Hematopoietic multipotent progenitor cell treated with erythropoietin and hydrocortisone succinate and interleukin-3 and kit ligand, for 4 days (in vitro differentiated cells): ENCODE data around the gene SESN2.
A peak's percentile ranks its signal among the peaks of the same experiment; 100 is the strongest.
"Not testable (repeated sequence)": the region's sequence is repeated elsewhere in the genome, so short reads cannot be mapped to it uniquely, and the experiment has no call there.

Source experiments
- DNase-seq: peaks from one replicate; pipeline ENCODE4 v3.0.0-alpha.2; 2015

Gene SESN2

DNA sequence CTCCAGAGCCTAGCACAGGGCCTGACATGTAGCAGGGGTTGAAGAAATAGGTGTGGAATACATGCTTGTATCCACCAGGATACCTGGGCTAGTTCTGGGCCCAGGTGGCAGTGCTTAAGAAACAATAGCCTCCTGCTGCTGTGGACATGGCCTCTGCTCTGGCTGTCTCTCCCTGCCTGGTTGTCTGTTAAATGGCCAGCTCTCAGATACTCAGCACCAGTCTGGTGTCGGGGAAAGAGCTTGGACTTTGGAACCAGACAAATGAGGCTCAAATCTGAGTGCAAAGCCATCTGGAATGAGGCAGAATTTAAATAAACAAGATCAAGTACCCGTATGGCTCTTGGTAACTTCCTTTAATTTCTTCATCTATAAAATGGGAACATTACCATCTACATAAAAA is 31.5 kb downstream of the SESN2 start:
- no peak for DNase-seq

- no peak for DNase-seq
Observed at GRCh38 chr1:28291711-28292110, 32.4 kb downstream of the SESN2 start.

DNA sequence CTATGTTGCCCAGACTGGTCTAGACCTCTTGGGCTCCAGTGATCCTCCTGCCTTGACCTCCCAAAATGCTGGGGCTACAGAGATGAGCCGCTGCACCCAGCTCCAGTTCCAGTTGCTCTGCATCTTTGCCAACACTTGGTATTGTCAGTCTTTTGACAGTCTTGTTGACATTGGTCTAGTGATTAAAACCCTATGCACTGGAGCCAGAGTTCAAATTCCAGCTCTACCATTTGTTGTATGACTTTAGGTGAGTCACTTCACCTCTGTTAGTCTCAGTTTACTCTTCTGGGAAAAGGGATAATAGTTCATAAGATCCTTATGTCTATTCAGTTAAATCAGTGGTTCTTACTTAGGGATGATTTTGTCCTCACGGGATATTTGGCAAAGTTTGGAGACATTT is 36.6 kb downstream of the SESN2 start:
- no peak for DNase-seq

GRCh38 chr1:28296401-28297261 is 37.3 kb downstream of the SESN2 start:
- DNase-seq = no peak

DNA sequence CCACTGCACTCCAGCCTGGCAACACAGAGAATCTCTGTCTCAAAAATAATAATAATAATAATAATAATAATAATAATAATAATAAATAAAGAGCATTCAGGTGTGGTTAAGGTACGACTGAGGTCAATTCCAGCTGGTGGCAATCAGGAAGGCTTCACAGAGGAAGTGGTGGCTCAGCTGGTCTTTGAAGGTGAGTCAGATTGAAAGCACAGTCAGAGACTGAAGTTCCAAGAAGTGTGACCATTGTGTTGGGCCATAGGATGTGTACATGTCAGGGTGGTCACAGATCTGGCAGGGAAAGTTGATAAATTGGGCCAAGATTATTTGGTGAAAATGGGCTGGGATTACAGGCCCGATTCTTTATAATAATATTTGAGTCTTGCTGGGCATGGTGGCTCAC is 38.5 kb downstream of the SESN2 start:
- DNase-seq = no peak

GRCh38 chr1:28298438-28298837 is 39.1 kb downstream of the SESN2 start:
- no peak for DNase-seq

DNA sequence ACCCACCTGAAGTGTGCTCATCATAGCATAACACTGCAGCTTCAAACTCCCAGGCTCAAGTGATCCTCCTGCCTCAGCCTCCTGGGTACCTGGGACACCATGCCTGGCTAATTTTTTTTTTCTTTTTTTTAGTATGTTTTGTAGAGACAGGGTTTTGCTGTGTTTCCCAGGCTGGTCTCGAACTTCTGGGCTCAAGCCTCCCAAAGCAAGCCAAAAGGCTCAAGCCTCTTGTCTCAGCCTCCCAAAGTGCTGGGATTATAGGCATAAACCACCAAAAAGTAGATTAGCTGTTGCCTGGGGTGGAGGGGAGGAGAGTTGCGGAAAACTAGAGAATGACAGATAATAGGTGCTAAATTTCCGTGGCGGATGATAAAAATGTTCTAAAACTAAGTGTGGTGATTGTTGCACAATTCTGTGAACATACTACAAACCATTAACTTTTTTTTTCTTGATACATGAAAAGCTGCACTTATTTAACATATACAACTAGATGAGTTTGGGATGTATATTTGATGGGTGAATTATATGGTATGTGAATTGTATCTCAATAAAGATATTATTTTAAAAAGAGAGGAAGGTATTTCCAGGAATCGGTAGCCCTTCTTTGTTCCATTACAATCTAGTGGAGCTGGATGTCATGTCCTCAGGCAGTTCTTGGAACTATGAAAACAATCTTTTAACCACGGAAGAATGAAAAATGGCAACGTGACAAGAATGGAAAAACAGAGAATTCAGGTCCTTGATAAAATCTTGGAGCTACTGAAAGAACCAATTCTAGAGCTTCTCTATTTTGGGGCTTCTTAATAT is 42.3 kb downstream of the SESN2 start:
- DNase-seq = peak; percentile 25

GRCh38 chr1:28302247-28302646 is 42.9 kb downstream of the SESN2 start:
- DNase-seq = no peak

DNA sequence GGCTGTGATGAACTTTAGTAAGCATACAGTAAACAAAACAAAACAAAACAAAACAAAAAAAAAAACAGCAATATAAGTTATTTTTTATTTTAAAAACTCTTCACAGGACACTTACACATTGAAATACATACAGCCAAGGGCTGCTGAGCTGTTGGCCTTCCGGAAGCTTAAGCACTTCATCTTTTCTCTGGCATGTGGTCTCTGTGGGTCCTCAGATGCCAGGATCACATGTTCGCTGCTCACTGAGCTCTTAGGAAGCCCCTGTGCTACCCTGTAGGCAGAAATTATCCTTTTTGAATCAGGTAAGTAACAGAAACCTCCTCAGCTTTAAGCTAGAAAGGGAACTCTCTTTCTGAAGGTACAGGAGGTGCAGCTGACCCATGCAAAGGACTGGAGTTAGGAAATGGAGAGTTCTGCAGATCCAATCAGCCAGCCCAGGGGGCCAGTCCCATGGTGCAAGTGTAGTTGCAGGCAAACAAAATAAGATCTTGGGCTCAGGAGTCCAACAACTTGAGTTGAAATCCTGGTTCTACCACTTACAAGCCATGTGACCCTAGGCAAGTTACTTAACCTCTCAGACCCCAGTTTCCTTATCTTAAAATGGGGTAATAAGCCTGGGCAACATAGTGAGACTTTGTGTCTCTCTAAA is 47.1 kb downstream of the SESN2 start:
- DNase-seq = peak; percentile 79

GRCh38 chr1:28308750-28309149 is 49.4 kb downstream of the SESN2 start:
- DNase-seq = no peak

DNA sequence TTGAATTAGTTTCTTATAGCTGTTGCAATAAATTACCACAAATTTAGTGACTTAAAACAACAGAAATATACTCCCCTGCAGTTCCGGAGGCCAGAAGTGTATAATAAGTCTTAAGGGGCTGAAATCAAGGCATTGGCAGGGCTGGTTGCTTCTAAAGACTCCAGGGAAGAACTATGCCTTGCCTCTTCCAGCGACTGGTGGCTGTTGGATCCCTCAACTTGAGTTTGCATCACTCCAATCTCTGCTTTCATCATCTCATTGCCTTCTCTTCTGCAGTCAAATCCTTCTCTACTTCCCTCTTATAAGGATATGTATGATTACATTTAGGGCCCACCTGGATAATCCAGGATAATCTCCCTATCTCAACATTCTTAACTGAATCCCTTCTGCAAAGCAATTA is 50.4 kb downstream of the SESN2 start:
- no peak for DNase-seq

GRCh38 chr1:28313702-28314546 is 54.6 kb downstream of the SESN2 start:
- no peak for DNase-seq

DNA sequence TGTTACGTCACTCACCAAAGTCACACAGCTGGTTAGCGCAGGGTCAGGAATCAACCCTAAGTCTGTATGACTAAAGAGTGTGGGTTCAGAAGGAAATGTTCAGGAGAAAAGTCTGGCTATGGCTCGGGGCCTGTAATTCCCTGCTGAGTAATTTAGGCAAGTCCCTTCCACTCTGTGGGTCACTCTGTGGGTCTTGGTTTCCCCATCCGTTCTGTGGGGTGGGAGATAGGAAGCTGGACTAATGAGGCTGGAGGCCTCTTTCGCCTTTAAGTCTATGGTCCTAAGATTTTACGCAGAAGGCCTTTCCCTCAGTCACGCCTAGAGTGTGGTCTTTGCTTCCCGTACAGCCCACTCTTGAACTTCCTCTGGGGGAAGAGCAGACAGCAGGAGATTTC is 55.2 kb downstream of the SESN2 start:
- DNase-seq = peak; percentile 56

DNA sequence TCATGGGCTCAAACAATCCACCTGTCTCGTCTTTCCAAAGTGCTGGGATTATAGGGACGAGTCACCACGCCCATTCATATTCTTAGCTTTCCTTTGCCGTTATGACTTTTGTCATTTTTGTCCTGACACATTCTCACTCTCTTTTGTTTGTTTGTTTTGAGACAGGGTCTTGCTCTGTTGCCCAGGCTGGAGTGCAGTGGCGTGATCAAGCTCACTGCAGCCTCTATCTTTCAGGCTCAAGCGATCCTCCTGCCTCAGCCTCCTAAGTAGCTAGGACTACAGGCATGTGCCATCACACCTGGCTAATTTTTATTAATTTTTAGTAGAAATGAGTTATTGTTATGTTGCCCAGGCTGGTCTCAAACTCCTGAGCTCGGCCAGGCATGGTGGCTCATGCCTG is 57.7 kb downstream of the SESN2 start:
- DNase-seq = no peak

DNA sequence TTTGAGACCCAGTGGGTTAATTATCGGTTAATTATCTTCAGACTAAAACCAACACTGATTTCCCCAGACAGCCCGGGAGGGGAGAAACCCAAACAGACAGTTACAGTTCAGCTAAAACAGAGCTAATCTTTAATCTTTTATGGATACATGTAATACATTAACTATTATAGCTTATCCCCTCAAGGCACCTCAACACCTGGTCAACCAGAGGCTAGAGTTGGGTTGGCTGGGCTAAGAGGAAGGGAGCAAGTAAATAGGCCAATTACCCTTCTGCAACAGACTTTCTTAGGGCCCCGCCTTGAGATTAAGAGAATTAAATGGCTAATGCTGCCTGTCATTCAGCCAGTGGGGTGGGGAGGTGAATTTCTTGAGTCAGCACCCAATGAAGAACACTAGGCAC is 62.9 kb downstream of the SESN2 start:
- no peak for DNase-seq

DNA sequence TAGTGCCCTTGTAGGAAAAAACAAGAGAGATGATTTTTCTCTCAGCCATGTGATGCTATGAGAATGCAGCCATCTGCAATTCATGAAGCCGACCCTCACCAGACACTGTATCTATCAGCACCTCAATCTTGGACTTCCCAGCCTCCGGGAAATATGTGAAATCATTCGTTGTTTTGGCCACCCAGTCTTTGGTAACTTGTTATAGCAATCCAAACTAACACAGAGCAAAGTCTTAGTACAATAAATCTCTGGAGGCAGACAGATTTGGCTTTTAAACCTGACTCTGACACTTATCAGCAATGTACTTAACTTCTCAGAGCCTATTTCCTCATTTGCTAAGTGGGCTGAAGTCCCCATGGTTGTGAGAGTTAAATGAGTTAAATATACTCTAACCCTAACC is 64.4 kb downstream of the SESN2 start:
- peak; percentile 30 for DNase-seq

- DNase-seq = peak; percentile 67
Observed at GRCh38 chr1:28326515-28326914, 67.2 kb downstream of the SESN2 start.

GRCh38 chr1:28326984-28327383 is 67.7 kb downstream of the SESN2 start:
- DNase-seq = no peak

- not testable (repeated sequence) for DNase-seq
Observed at GRCh38 chr1:28327431-28327830, 68.1 kb downstream of the SESN2 start.

DNA sequence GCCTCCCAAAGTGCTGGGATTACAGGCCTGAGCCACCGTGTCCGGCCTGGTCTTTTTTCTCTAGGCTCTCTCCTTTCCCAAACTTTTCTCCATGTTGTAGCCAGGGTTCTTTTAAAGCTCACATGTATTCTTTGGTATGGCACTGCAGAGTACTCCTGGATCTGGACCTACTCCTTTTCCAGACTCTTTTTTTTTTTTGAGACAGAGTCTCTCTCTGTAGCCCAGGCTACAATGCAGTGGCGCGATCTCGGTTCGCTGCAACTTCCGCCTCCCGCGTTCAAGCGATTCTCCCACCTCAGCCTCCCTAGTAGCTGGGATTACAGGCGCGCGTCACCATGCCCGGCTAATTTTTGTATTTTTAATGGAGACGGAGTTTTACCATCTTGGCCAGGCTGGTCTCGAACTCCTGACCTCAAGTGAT is 68.9 kb downstream of the SESN2 start:
- no peak for DNase-seq

- peak; percentile 73 for DNase-seq
Observed at GRCh38 chr1:28329395-28330153, 70.3 kb downstream of the SESN2 start.
